ENCODE results near the gene PLIN5. TPM values are rescaled to one million over a fixed set of nuclear protein-coding genes. Genes with fewer than 3 reads are reported as not detected.

The PLIN5 gene
- total and polyA plus RNA-seq, 2 donors (not counting 1 experiment from before 2014, with no cell fraction given): not detected

Other genes with a start within 250 kb of the PLIN5 start
- not detected in 2 replicates for gene TMIGD2, start 232.8 kb downstream of the PLIN5 start, total RNA-seq
- not detected in 2 replicates for gene TMIGD2, start 232.8 kb downstream of the PLIN5 start, polyA plus RNA-seq
- 8.7 and 10.1 TPM in 2 replicates for gene FSD1, start 230.6 kb downstream of the PLIN5 start, total RNA-seq
- gene FSD1, start 230.6 kb downstream of the PLIN5 start, polyA plus RNA-seq: 4.6 and 7.1 TPM in 2 replicates
- 4.4 and 4.8 TPM in 2 replicates for gene STAP2, start 196.4 kb downstream of the PLIN5 start, total RNA-seq
- 1.7 and 2.2 TPM in 2 replicates for gene STAP2, start 196.4 kb downstream of the PLIN5 start, polyA plus RNA-seq
- gene MPND, start 191.7 kb downstream of the PLIN5 start, total RNA-seq: 6.4 and 7.1 TPM in 2 replicates
- 2.7 and 3.8 TPM in 2 replicates for gene MPND, start 191.7 kb downstream of the PLIN5 start, polyA plus RNA-seq
- 20.3 and 23.9 TPM in 2 replicates for gene SH3GL1, start 134.7 kb downstream of the PLIN5 start, total RNA-seq
- 44.9 and 58.7 TPM in 2 replicates for gene SH3GL1, start 134.7 kb downstream of the PLIN5 start, polyA plus RNA-seq
- 3.9 and 5.9 TPM in 2 replicates for gene CHAF1A, start 132.6 kb downstream of the PLIN5 start, total RNA-seq
- gene CHAF1A, start 132.6 kb downstream of the PLIN5 start, polyA plus RNA-seq: 5.9 and 15.4 TPM in 2 replicates
- gene UBXN6, start 77.4 kb downstream of the PLIN5 start, total RNA-seq: 98.9 and 114 TPM in 2 replicates
- gene UBXN6, start 77.4 kb downstream of the PLIN5 start, polyA plus RNA-seq: 49.1 and 53.3 TPM in 2 replicates
- 47.8 and 51.2 TPM in 2 replicates for gene HDGFL2, start 62.9 kb downstream of the PLIN5 start, total RNA-seq
- 19.5 and 23.6 TPM in 2 replicates for gene HDGFL2, start 62.9 kb downstream of the PLIN5 start, polyA plus RNA-seq
- gene PLIN4, start 16.7 kb downstream of the PLIN5 start, total RNA-seq: 2.6 and 5.3 TPM in 2 replicates
- 0.05 and 0.07 TPM in 2 replicates for gene PLIN4, start 16.7 kb downstream of the PLIN5 start, polyA plus RNA-seq
- not detected in 2 replicates for gene LRG1, start 4.8 kb upstream of the PLIN5 start, total RNA-seq
- gene LRG1, start 4.8 kb upstream of the PLIN5 start, polyA plus RNA-seq: 0.10 TPM in 1 of 2 replicates, not detected in the other
- under 0.01 TPM in 2 replicates for gene SEMA6B, start 24.5 kb upstream of the PLIN5 start, total RNA-seq
- 0.07 and 0.31 TPM in 2 replicates for gene SEMA6B, start 24.5 kb upstream of the PLIN5 start, polyA plus RNA-seq
- 1.5 and 4.0 TPM in 2 replicates for gene TNFAIP8L1, start 104.3 kb upstream of the PLIN5 start, total RNA-seq
- 2.3 and 3.0 TPM in 2 replicates for gene TNFAIP8L1, start 104.3 kb upstream of the PLIN5 start, polyA plus RNA-seq
- gene MYDGF, start 135.1 kb upstream of the PLIN5 start, total RNA-seq: 140 and 181 TPM in 2 replicates
- gene MYDGF, start 135.1 kb upstream of the PLIN5 start, polyA plus RNA-seq: 167 and 190 TPM in 2 replicates
- 14.4 and 27.1 TPM in 2 replicates for gene DPP9, start 188.6 kb upstream of the PLIN5 start, total RNA-seq
- 3.6 and 8.2 TPM in 2 replicates for gene DPP9, start 188.6 kb upstream of the PLIN5 start, polyA plus RNA-seq